Lung (tissue), 12 donors: ENCODE results near the gene CTSA. TPM values are rescaled to one million over a fixed set of nuclear protein-coding genes. Genes with fewer than 3 reads are reported as not detected.

ENCODE experiments used
- ATAC-seq: fragments of 200-7000 bp; cut with Tn5 transposase; one replicate; pipeline ENCODE4 v1.9.1; 2020; ENCODE audit warnings: moderate number of reproducible peaks; ENCODE audit not compliant: insufficient read depth, low FRiP score
- DNase-seq, 3 donors: peaks; one replicate each; pipeline ENCODE4 v3.0.0-alpha.2; 2013 to 2017
- H3K27ac ChIP-seq, 2 donors: one replicate each; pipeline ENCODE4 v1.5.1; 2013; ENCODE audit warnings: mild to moderate bottlenecking in 2 of 2, moderate library complexity in 2 of 2, control low read depth in 1 of 2, inconsistent platforms in 1 of 2, low read depth in 1 of 2, low read length in 1 of 2
- H3K27me3 ChIP-seq, 3 donors: one replicate each; pipeline ENCODE4 v1.5.1; 2013; ENCODE audit warnings: low read length in 2 of 3; ENCODE audit not compliant: control insufficient read depth in 3 of 3, insufficient read depth in 3 of 3
- H3K36me3 ChIP-seq, 4 donors: one replicate each; pipeline ENCODE4 v1.5.1; 2013; ENCODE audit warnings: low read length in 4 of 4, mild to moderate bottlenecking in 1 of 4, moderate library complexity in 1 of 4; ENCODE audit not compliant: control insufficient read depth in 4 of 4, insufficient read depth in 4 of 4
- H3K4me1 ChIP-seq, 5 donors: one replicate each; pipeline ENCODE4 v1.5.1; 2013; ENCODE audit warnings: low read length in 5 of 5, mild to moderate bottlenecking in 2 of 5, moderate library complexity in 1 of 5; ENCODE audit not compliant: control insufficient read depth in 5 of 5, insufficient read depth in 5 of 5
- H3K4me3 ChIP-seq: one replicate; pipeline ENCODE4 v1.5.1; 2013; ENCODE audit warnings: mild to moderate bottlenecking, control low read depth, moderate library complexity
- H3K9ac ChIP-seq, 2 donors: one replicate each; pipeline ENCODE4 v1.5.1; 2013; ENCODE audit warnings: low read length in 2 of 2, control low read depth in 1 of 2; ENCODE audit not compliant: insufficient read depth in 1 of 2
- H3K9me3 ChIP-seq, 4 donors: one replicate each; pipeline ENCODE4 v1.5.1; 2013; ENCODE audit warnings: low read length in 3 of 4, mild to moderate bottlenecking in 1 of 4, moderate library complexity in 1 of 4; ENCODE audit not compliant: control insufficient read depth in 4 of 4, insufficient read depth in 3 of 4
- WGBS, 2 donors: extraction: QIAGEN DNeasy Blood & Tissue Kit; methylation state at CpG; one replicate each; pipeline ENCODE4 v1.1.7; 2013; 5-methylcytosine and 5-hydroxymethylcytosine counted together
- polyA plus RNA-seq, 2 donors: library from polyadenylated mRNA; stranded (reverse); fragments of 200-250 nt; gene quantifications; one replicate each; pipeline ENCODE4 v1.2.1, GENCODE V29; 2013
- total RNA-seq, 2 donors: library from RNA; depleted of rRNA in 1 of 2; stranded (reverse); fragments of >200 nt in 1 of 2; gene quantifications; one replicate each; pipeline ENCODE4 v1.2.1, GENCODE V29; 2014 to 2021
- TF ChIP-seq, protein P1 (sequence below): IDR thresholded peaks from 2 replicates; pipeline ENCODE4 v1.5.1; 2012; ENCODE audit warnings: mild to moderate bottlenecking; ENCODE audit errors: control extremely low read depth, extremely low read depth
- donor health status: control.
- donor health status: control.
- donor health status: Bipolar disorder and iron deficiency.
- donor health status: healthy.
- donor health status: DM: yes; HTN: yes; CAD: no.

CTSA gene
- total and polyA plus RNA-seq, 4 donors, result 72.2 to 247 (median 140) TPM

DNA sequence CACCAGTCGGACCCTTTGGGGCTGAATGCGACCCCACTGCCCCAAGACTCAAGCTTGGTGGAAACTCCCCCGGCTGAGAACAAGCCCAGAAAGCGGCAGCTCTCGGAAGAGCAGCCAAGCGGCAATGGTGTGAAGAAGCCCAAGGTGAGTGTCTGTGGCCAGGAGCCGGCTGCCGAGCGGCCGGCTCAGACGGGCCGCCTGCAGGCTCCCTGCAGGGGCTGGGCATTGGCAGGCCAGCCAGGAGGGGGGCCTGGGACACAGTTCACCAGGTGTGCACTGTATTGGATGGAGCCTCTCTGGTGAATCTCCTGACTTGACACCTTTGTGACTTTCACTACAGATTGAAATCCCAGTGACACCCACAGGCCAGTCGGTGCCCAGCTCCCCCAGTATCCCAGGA lies 49.3 kb downstream of the CTSA start:
- TF ChIP-seq, protein P1, sequence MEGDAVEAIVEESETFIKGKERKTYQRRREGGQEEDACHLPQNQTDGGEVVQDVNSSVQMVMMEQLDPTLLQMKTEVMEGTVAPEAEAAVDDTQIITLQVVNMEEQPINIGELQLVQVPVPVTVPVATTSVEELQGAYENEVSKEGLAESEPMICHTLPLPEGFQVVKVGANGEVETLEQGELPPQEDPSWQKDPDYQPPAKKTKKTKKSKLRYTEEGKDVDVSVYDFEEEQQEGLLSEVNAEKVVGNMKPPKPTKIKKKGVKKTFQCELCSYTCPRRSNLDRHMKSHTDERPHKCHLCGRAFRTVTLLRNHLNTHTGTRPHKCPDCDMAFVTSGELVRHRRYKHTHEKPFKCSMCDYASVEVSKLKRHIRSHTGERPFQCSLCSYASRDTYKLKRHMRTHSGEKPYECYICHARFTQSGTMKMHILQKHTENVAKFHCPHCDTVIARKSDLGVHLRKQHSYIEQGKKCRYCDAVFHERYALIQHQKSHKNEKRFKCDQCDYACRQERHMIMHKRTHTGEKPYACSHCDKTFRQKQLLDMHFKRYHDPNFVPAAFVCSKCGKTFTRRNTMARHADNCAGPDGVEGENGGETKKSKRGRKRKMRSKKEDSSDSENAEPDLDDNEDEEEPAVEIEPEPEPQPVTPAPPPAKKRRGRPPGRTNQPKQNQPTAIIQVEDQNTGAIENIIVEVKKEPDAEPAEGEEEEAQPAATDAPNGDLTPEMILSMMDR, result no peak
- 95 to 96% methylated on average over 13 of the region's 13 CpGs for WGBS, 2 donors
- peaks cover 0 to 3% (median 0%) of the 10 kb centered on the region in 5 donors for H3K4me1 ChIP-seq
- no peaks in the 10 kb centered on the region for H3K27me3 ChIP-seq
- H3K9ac ChIP-seq, result no peak overlapping the region
- H3K9me3 ChIP-seq, result no peaks in the 10 kb centered on the region
- DNase-seq (no peak), ATAC-seq (no peak)
- H3K27ac ChIP-seq, result no peak overlapping the region
- H3K4me3 ChIP-seq, result no peak overlapping the region
- H3K36me3 ChIP-seq, result peaks cover 30 to 65% (median 62%) of the 10 kb centered on the region in 4 donors

DNA sequence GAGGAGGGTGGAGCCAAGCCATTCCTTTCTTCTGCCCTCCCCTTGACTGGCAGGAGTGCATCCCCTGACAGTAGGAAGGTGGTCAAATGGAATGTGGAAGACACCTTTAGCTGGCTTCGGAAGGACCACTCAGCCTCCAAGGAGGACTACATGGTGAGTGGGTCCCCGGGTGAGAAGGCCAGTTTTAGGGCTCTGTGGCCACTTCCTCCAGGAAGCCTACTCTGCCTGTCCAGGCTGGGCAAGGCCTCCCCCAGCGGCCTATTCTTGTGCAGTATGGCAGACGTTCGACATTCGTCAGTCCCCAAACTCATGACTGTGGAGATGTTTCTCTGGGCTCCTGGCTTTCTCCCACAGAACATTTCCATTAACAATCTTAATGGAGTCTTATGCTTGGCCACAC lies 52.5 kb downstream of the CTSA start:
- WGBS, 2 donors, result 91 to 96% methylated on average over 6 of the region's 6 CpGs
- peaks cover 0 to 2% (median 0%) of the 10 kb centered on the region in 5 donors for H3K4me1 ChIP-seq
- no peak overlapping the region for H3K4me3 ChIP-seq
- DNase-seq (no peak), ATAC-seq (no peak)
- peaks cover 30 to 80% (median 70%) of the 10 kb centered on the region in 4 donors for H3K36me3 ChIP-seq
- H3K9me3 ChIP-seq, result no peaks in the 10 kb centered on the region
- H3K27me3 ChIP-seq, result no peaks in the 10 kb centered on the region
- no peak overlapping the region for H3K9ac ChIP-seq
- no peak overlapping the region for H3K27ac ChIP-seq
- TF ChIP-seq, protein P1, result no peak

GRCh38 chr20:45944151-45944964 lies 53.2 kb downstream of the CTSA start:
- 84 to 87% methylated on average over 15 of the region's 15 CpGs for WGBS, 2 donors

More at GRCh38 chr20:45944151-45944964, 53.2 kb downstream of the CTSA start:
- H3K4me1 ChIP-seq, result peaks cover 0 to 2% (median 0%) of the 10 kb centered on the region in 5 donors
- H3K9me3 ChIP-seq, result no peaks in the 10 kb centered on the region
- peaks cover 30 to 80% (median 67%) of the 10 kb centered on the region in 4 donors for H3K36me3 ChIP-seq
- H3K4me3 ChIP-seq, result no peak overlapping the region
- no peak overlapping the region for H3K9ac ChIP-seq
- no peak overlapping the region for H3K27ac ChIP-seq
- ATAC-seq (no peak), DNase-seq (no peak)
- H3K27me3 ChIP-seq, result no peaks in the 10 kb centered on the region
- TF ChIP-seq, protein P1, result no peak
